BLaER1 (cell line): Measurements from ENCODE around the gene ZBTB47.

Source experiments
- H3K27ac ChIP-seq: shearing (Covaris generic); formaldehyde crosslinking; 2 replicates; pipeline ENCODE4 v1.8.1; 2022
- H3K27me3 ChIP-seq: shearing (Covaris generic); formaldehyde crosslinking; 2 replicates; pipeline ENCODE4 v1.8.1; 2022
- H3K36me3 ChIP-seq: shearing (Covaris generic); formaldehyde crosslinking; 2 replicates; pipeline ENCODE4 v1.8.1; 2022
- H3K4me1 ChIP-seq: shearing (Covaris generic); formaldehyde crosslinking; 2 replicates; pipeline ENCODE4 v1.8.1; 2022
- H3K4me2 ChIP-seq: shearing (Covaris generic); formaldehyde crosslinking; 2 replicates; pipeline ENCODE4 v1.8.1; 2022
- H3K4me3 ChIP-seq: shearing (Covaris generic); formaldehyde crosslinking; 2 replicates; pipeline ENCODE4 v1.8.1; 2022
- H3K9ac ChIP-seq: shearing (Covaris generic); formaldehyde crosslinking; 2 replicates; pipeline ENCODE4 v1.8.1; 2022
- H3K9me3 ChIP-seq: shearing (Covaris generic); formaldehyde crosslinking; 2 replicates; pipeline ENCODE4 v1.8.1; 2022
- H4K20me1 ChIP-seq: shearing (Covaris generic); formaldehyde crosslinking; 2 replicates; pipeline ENCODE4 v1.8.1; 2022
- Cebpa-rat ChIP-seq: shearing (Covaris generic); IDR thresholded peaks from 2 replicates; pipeline ENCODE4 v1.8.1; 2022

ZBTB47 gene

GRCh38 chr3:42635111-42635510 lies 18.4 kb upstream of the ZBTB47 start:
- Histone ChIP-seq H3K36me3 (peaks cover 99% of the 10 kb centered on the region), H3K27ac (no peak overlapping the region)
- TF ChIP-seq Cebpa-rat: no peak

GRCh38 chr3:42637001-42637400 lies 16.5 kb upstream of the ZBTB47 start:
- Histone ChIP-seq H3K9ac (no peak overlapping the region), H3K27me3 (no peaks in the 10 kb centered on the region), H3K4me1 (no peaks in the 10 kb centered on the region), H3K27ac (no peak overlapping the region), H3K4me3 (no peak overlapping the region), H4K20me1 (peaks cover 31% of the 10 kb centered on the region), H3K4me2 (no peak overlapping the region), H3K9me3 (no peaks in the 10 kb centered on the region), H3K36me3 (peaks cover 100% of the 10 kb centered on the region)
- TF ChIP-seq Cebpa-rat: no peak

More at GRCh38 chr3:42635111-42635510, 18.4 kb upstream of the ZBTB47 start:
- H4K20me1 ChIP-seq: peaks cover 13% of the 10 kb centered on the region
- no peaks in the 10 kb centered on the region for H3K4me1 ChIP-seq
- no peak overlapping the region for H3K4me3 ChIP-seq
- H3K9ac ChIP-seq: no peak overlapping the region
- H3K4me2 ChIP-seq: no peak overlapping the region
- H3K27me3 ChIP-seq: no peaks in the 10 kb centered on the region
- H3K9me3 ChIP-seq: no peaks in the 10 kb centered on the region

GRCh38 chr3:42638339-42638842 lies 15.1 kb upstream of the ZBTB47 start:
- no peaks in the 10 kb centered on the region for H3K27me3 ChIP-seq
- peaks cover 39% of the 10 kb centered on the region for H4K20me1 ChIP-seq
- no peak overlapping the region for H3K4me2 ChIP-seq
- no peaks in the 10 kb centered on the region for H3K4me1 ChIP-seq
- H3K36me3 ChIP-seq: peaks cover 100% of the 10 kb centered on the region
- no peak overlapping the region for H3K4me3 ChIP-seq
- H3K27ac ChIP-seq: no peak overlapping the region
- TF ChIP-seq Cebpa-rat: no peak
- H3K9ac ChIP-seq: no peak overlapping the region
- H3K9me3 ChIP-seq: no peaks in the 10 kb centered on the region

GRCh38 chr3:42639192-42639591 lies 14.3 kb upstream of the ZBTB47 start:
- H3K27ac ChIP-seq: no peak overlapping the region
- no peak overlapping the region for H3K9ac ChIP-seq
- H3K36me3 ChIP-seq: peaks cover 100% of the 10 kb centered on the region

GRCh38 chr3:42640129-42640528 lies 13.4 kb upstream of the ZBTB47 start:
- Histone ChIP-seq H3K9ac (no peak overlapping the region), H3K27me3 (no peaks in the 10 kb centered on the region), H3K36me3 (peaks cover 100% of the 10 kb centered on the region), H4K20me1 (peaks cover 46% of the 10 kb centered on the region), H3K4me2 (no peak overlapping the region), H3K4me1 (no peaks in the 10 kb centered on the region), H3K4me3 (no peak overlapping the region), H3K27ac (no peak overlapping the region), H3K9me3 (no peaks in the 10 kb centered on the region)
- no peak for TF ChIP-seq Cebpa-rat

More at GRCh38 chr3:42639192-42639591, 14.3 kb upstream of the ZBTB47 start:
- H3K4me3 ChIP-seq: no peak overlapping the region
- peaks cover 39% of the 10 kb centered on the region for H4K20me1 ChIP-seq
- H3K4me2 ChIP-seq: no peak overlapping the region
- no peaks in the 10 kb centered on the region for H3K9me3 ChIP-seq
- no peaks in the 10 kb centered on the region for H3K27me3 ChIP-seq
- H3K4me1 ChIP-seq: no peaks in the 10 kb centered on the region
- TF ChIP-seq Cebpa-rat: no peak

GRCh38 chr3:42640771-42641370 lies 12.6 kb upstream of the ZBTB47 start:
- H3K4me3 ChIP-seq: no peak overlapping the region
- H3K36me3 ChIP-seq: peaks cover 100% of the 10 kb centered on the region
- TF ChIP-seq Cebpa-rat: no peak
- no peak overlapping the region for H3K9ac ChIP-seq
- H4K20me1 ChIP-seq: peaks cover 46% of the 10 kb centered on the region
- no peaks in the 10 kb centered on the region for H3K27me3 ChIP-seq
- no peak overlapping the region for H3K27ac ChIP-seq
- H3K4me1 ChIP-seq: no peaks in the 10 kb centered on the region
- H3K4me2 ChIP-seq: no peak overlapping the region
- H3K9me3 ChIP-seq: no peaks in the 10 kb centered on the region

- peaks cover 80% of the 10 kb centered on the region for H3K36me3 ChIP-seq
Observed at GRCh38 chr3:42647821-42648459, 5.6 kb upstream of the ZBTB47 start.

GRCh38 chr3:42649006-42649405 lies 4.5 kb upstream of the ZBTB47 start:
- no peak for TF ChIP-seq Cebpa-rat
- no peak overlapping the region for H3K4me2 ChIP-seq
- H3K4me3 ChIP-seq: no peak overlapping the region
- peaks cover 57% of the 10 kb centered on the region for H4K20me1 ChIP-seq
- no peak overlapping the region for H3K9ac ChIP-seq
- no peaks in the 10 kb centered on the region for H3K27me3 ChIP-seq
- H3K9me3 ChIP-seq: no peaks in the 10 kb centered on the region
- peaks cover 37% of the 10 kb centered on the region for H3K4me1 ChIP-seq
- H3K27ac ChIP-seq: no peak overlapping the region
- peaks cover 70% of the 10 kb centered on the region for H3K36me3 ChIP-seq

More at GRCh38 chr3:42647821-42648459, 5.6 kb upstream of the ZBTB47 start:
- no peak overlapping the region for H3K27ac ChIP-seq
- H3K4me1 ChIP-seq: peaks cover 28% of the 10 kb centered on the region
- no peak overlapping the region for H3K4me2 ChIP-seq
- peaks cover 57% of the 10 kb centered on the region for H4K20me1 ChIP-seq
- no peaks in the 10 kb centered on the region for H3K27me3 ChIP-seq
- no peaks in the 10 kb centered on the region for H3K9me3 ChIP-seq
- no peak for TF ChIP-seq Cebpa-rat
- H3K4me3 ChIP-seq: no peak overlapping the region
- no peak overlapping the region for H3K9ac ChIP-seq

GRCh38 chr3:42649783-42650182 lies 3.7 kb upstream of the ZBTB47 start:
- Histone ChIP-seq H3K4me1 (peaks cover 40% of the 10 kb centered on the region), H3K27me3 (no peaks in the 10 kb centered on the region), H3K4me3 (no peak overlapping the region), H3K4me2 (no peak overlapping the region), H3K9me3 (no peaks in the 10 kb centered on the region), H3K36me3 (peaks cover 62% of the 10 kb centered on the region), H3K9ac (no peak overlapping the region), H4K20me1 (peaks cover 52% of the 10 kb centered on the region), H3K27ac (no peak overlapping the region)
- TF ChIP-seq Cebpa-rat: no peak
